ENCODE data around the gene PDE7B. TPM values are rescaled to one million over a fixed set of nuclear protein-coding genes. Genes with fewer than 3 reads are reported as not detected.
"Not testable (repeated sequence)": the region's sequence is repeated elsewhere in the genome, so short reads cannot be mapped to it uniquely, and the experiment has no call there.

The PDE7B gene
- total and polyA plus RNA-seq, 9 of the 15 experiments (the other 6 are each of a cell fraction or from before 2014, with no cell fraction given) = 0.01 TPM; not detected in 8

GRCh38 chr6:136224974-136225373, 373.5 kb downstream of the PDE7B start:
- TF ChIP-seq ZNF146 (CRISPR knock-in tag; IDR thresholded peaks at IDR 0.05; ENCODE audit: unreplicated experiment) (peak; percentile 96), KDM1A (IDR thresholded peaks at IDR 0.05) (0 out of 4 replicates have a peak, but pooled peaks of 1 of the 2 experiments have one; percentile 26), BCOR (IDR thresholded peaks at IDR 0.05) (peak; percentile 73), RBM25 (IDR thresholded peaks at IDR 0.05; ENCODE audit: low read depth, low read length, severe bottlenecking) (peak; percentile 66)
- H2AFZ ChIP-seq (ENCODE audit: low read depth, low read length); H3K36me3 ChIP-seq (ENCODE audit: control insufficient read depth, insufficient read depth, low read length); H3K9me1 ChIP-seq (ENCODE audit: control insufficient read depth, insufficient read depth, low read length); H3K27me3 ChIP-seq (ENCODE audit: control insufficient read depth in 2 of 2, insufficient read depth in 2 of 2, low read length in 2 of 2); H4K20me1 ChIP-seq (replicated peaks; ENCODE audit: control insufficient read depth, insufficient read depth, low read length); H3K27ac ChIP-seq (ENCODE audit: extremely low read depth, low read depth, low read length); H3K9me3 ChIP-seq (replicated peaks; ENCODE audit: control insufficient read depth, insufficient read depth, low read depth, low read length); DNase-seq (ENCODE audit: extremely low read depth in 1 of 4, low spot score in 3 of 4); FAIRE-seq; BruUV-seq (replicated peaks); H3K79me2 ChIP-seq (ENCODE audit: control insufficient read depth, insufficient read depth, low read length); H3K9ac ChIP-seq (ENCODE audit: insufficient read depth in 1 of 2, low read depth in 2 of 2, low read length in 2 of 2); H3K4me3 ChIP-seq; H3K4me2 ChIP-seq (ENCODE audit: insufficient read depth, low read length); ATAC-seq: not testable (repeated sequence)
- 55% methylated on average over 4 of the region's 4 CpGs for WGBS (ENCODE audit: insufficient coverage, low coverage, missing lambda C conversion rate)
- CTCF ChIA-PET (ENCODE audit: low intra/inter-chr PET ratio) = interaction anchor here (1.6 to 3.0 kb wide), 2 partner anchors 689 to 773 kb away, joined by 6 to 19 read pairs; no protein-coding TSS in a partner anchor
- intact Hi-C loops (cut with micrococcal nuclease) (loop anchor here (5.0 to 10.0 kb wide), 2 partner anchors 193 to 290 kb away; no protein-coding TSS in a partner anchor), in situ Hi-C loops (cut with MboI) (loop anchor here (10.0 kb wide), 2 partner anchors 690 to 770 kb away; no protein-coding TSS in a partner anchor)
- H3K4me1 ChIP-seq (replicated peaks in 1 of 2; ENCODE audit: control insufficient read depth in 2 of 2, insufficient read depth in 2 of 2, low read length in 2 of 2) = peaks cover 5 to 14% of the 10 kb centered on the region in 2 experiments; a peak in 4 of 5 replicates
- POLR2A ChIA-PET = interaction anchor here (1.0 kb wide), 1 partner anchor 65 kb away, joined by 3 read pairs; the partner anchor contains the start of gene BCLAF1

GRCh38 chr6:136225496-136225895, 374.0 kb downstream of the PDE7B start:
- intact Hi-C loops (cut with micrococcal nuclease) (loop anchor here (5.0 to 10.0 kb wide), 2 partner anchors 193 to 291 kb away; no protein-coding TSS in a partner anchor), in situ Hi-C loops (cut with MboI) (loop anchor here (10.0 kb wide), 2 partner anchors 691 to 771 kb away; no protein-coding TSS in a partner anchor)
- H3K4me2 ChIP-seq (ENCODE audit: insufficient read depth, low read length) = no peak overlapping the region
- ChIA-PET POLR2A (interaction anchor here (1.0 to 2.1 kb wide), 2 partner anchors 64 kb away, joined by 3 to 19 read pairs; partner anchors contain the start of gene BCLAF1), CTCF (ENCODE audit: low intra/inter-chr PET ratio) (interaction anchor here (1.6 to 3.0 kb wide), 3 partner anchors 689 to 774 kb away, joined by 6 to 19 read pairs (median 12); no protein-coding TSS in a partner anchor)
- H3K4me3 ChIP-seq = no peak overlapping the region
- no peak for FAIRE-seq
- peaks cover 4% of the 10 kb centered on the region; the same call in 2 of the 3 replicates for H3K36me3 ChIP-seq (ENCODE audit: control insufficient read depth, insufficient read depth, low read length)
- H3K9me1 ChIP-seq (ENCODE audit: control insufficient read depth, insufficient read depth, low read length) = no peaks in the 10 kb centered on the region
- ATAC-seq = peak; percentile 10; the same call in 2 of the 3 replicates
- H3K79me2 ChIP-seq (ENCODE audit: control insufficient read depth, insufficient read depth, low read length) = no peaks in the 10 kb centered on the region
- H3K9me3 ChIP-seq (replicated peaks; ENCODE audit: control insufficient read depth, insufficient read depth, low read depth, low read length) = 0 out of 2 replicates have a peak, but pooled peaks cover 3% of the 10 kb centered on the region
- 34% methylated on average over 5 of the region's 5 CpGs for WGBS (ENCODE audit: insufficient coverage, low coverage, missing lambda C conversion rate)
- peaks cover 5 to 17% of the 10 kb centered on the region in 2 experiments; a peak in 4 of 5 replicates for H3K4me1 ChIP-seq (replicated peaks in 1 of 2; ENCODE audit: control insufficient read depth in 2 of 2, insufficient read depth in 2 of 2, low read length in 2 of 2)
- peak in 1 of 4 experiments; percentile 50 for DNase-seq (ENCODE audit: extremely low read depth in 1 of 4, low spot score in 3 of 4)
- no peak overlapping the region for H2AFZ ChIP-seq (ENCODE audit: low read depth, low read length)
- H3K27ac ChIP-seq (ENCODE audit: extremely low read depth, low read depth, low read length) = no peak overlapping the region
- TSS peak; percentile 72 for BruUV-seq (replicated peaks)
- H3K9ac ChIP-seq (ENCODE audit: insufficient read depth in 1 of 2, low read depth in 2 of 2, low read length in 2 of 2) = no peak overlapping the region
- H4K20me1 ChIP-seq (replicated peaks; ENCODE audit: control insufficient read depth, insufficient read depth, low read length) = no peaks in the 10 kb centered on the region
- no peaks in the 10 kb centered on the region for H3K27me3 ChIP-seq (ENCODE audit: control insufficient read depth in 2 of 2, insufficient read depth in 2 of 2, low read length in 2 of 2)
- TF ChIP-seq ZZZ3 (IDR thresholded peaks at IDR 0.05) = no peak
- 0 out of 2 replicates have a peak, but pooled peaks have one; percentile 34 for TF ChIP-seq ZNF431 (CRISPR knock-in tag; IDR thresholded peaks at IDR 0.05)
- peak; percentile 82 for TF ChIP-seq FOSL1 (tag; conservative IDR thresholded peaks at IDR 0.05)
- no peak for TF ChIP-seq CTCFL (IDR thresholded peaks at IDR 0.05; ENCODE audit: borderline replicate concordance, insufficient read depth, low read depth, low read length, poor library complexity, severe bottlenecking)
- no peak for TF ChIP-seq GABPB2 (CRISPR knock-in tag; conservative IDR thresholded peaks at IDR 0.05)
- no peak for TF ChIP-seq DLX4 (CRISPR knock-in tag; IDR thresholded peaks at IDR 0.05)
- peak; percentile 15; the same call in 1 of the 2 replicates for TF ChIP-seq BHLHE40 (IDR thresholded peaks at IDR 0.05; ENCODE audit: low read length)
- no peak for TF ChIP-seq ZNF354B (CRISPR knock-in tag; IDR thresholded peaks at IDR 0.05)
- TF ChIP-seq ZFP1 (CRISPR knock-in tag; IDR thresholded peaks at IDR 0.05) = no peak
